ENCODE data around the gene BCAN. TPM values are rescaled to one million over a fixed set of nuclear protein-coding genes. Genes with fewer than 3 reads are reported as not detected.

Gene BCAN
- total and polyA plus RNA-seq, 2 of the 8 experiments (the other 6 are each of a cell fraction or from before 2014, with no cell fraction given): 4.5 to 24.0 TPM

DNA sequence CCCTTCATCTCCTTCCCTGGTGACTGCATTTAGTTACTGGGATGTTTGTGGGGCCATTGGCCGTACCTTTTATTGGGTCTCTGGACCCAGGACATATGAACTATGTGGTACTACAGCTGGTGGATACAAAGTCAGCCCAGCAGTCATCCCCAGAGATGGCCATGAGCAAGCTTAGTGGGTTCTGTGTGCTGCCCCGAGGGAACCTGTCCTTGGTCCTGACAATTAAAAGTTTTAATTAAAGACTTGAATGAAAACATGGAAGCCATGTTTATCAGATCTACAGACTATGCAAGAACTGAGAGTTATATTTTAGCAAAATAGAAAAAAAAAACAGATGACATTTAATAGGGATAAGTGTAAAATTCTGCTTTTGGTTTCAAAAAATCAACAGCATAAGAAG is 38.1 kb downstream of the BCAN start:
- H2BK120ac ChIP-seq (replicated peaks; ENCODE audit: low read depth, low read length): no peak overlapping the region
- no peak overlapping the region for H2AK5ac ChIP-seq (ENCODE audit: low read depth, low read length)
- no peak overlapping the region for H2BK12ac ChIP-seq (ENCODE audit: low read depth, low read length)
- no peak overlapping the region for H4K91ac ChIP-seq (replicated peaks; ENCODE audit: insufficient read length, low read length)
- H3K9me3 ChIP-seq (ENCODE audit: insufficient read depth in 2 of 2, low read depth in 1 of 2, low read length in 1 of 2): no peaks in the 10 kb centered on the region
- WGBS, 2 experiments (ENCODE audit: extremely low coverage in 1 of 2, insufficient coverage in 1 of 2, insufficient read length in 1 of 2, insufficient replicate concordance in 2 of 2, low coverage in 1 of 2, low lambda C conversion rate in 2 of 2, missing lambda C conversion rate in 1 of 2): 89% methylated on average over 2 of the region's 2 CpGs; no CpG with 5 or more reads in 1 of the 2 experiments
- H2AFZ ChIP-seq (ENCODE audit: low read length): no peak overlapping the region
- ChIA-PET CTCF (ENCODE audit: partially characterized antibody) (interaction anchor here (0.6 to 66.0 kb wide), 7 partner anchors 7 to 290 kb away, joined by 5 to 4284 read pairs (median 158); partner anchors contain the start of genes BCAN, CRABP2, HAPLN2 and ISG20L2), POLR2A (ENCODE audit: partially characterized antibody) (interaction anchor here (0.8 to 13.8 kb wide), 4 partner anchors 10 to 48 kb away, joined by 3 to 419 read pairs (median 106); partner anchors contain the start of genes ISG20L2 and METTL25B)
- H4K5ac ChIP-seq (ENCODE audit: insufficient read length, low read depth, low read length): no peak overlapping the region
- H3K4me1 ChIP-seq (replicated peaks in 1 of 4; ENCODE audit: control insufficient read depth in 3 of 4, insufficient read depth in 4 of 4, low read length in 3 of 4): peaks cover 4 to 21% (median 12%) of the 10 kb centered on the region in 4 experiments
- no peak overlapping the region for H2BK5ac ChIP-seq (ENCODE audit: low read depth, low read length)
- H3K56ac ChIP-seq (replicated peaks; ENCODE audit: insufficient read length, low read depth, low read length): no peak overlapping the region
- H2BK15ac ChIP-seq (ENCODE audit: low read length): no peak overlapping the region
- no peak overlapping the region for H3K4ac ChIP-seq (replicated peaks; ENCODE audit: insufficient read length, low read depth, low read length)
- H3K36me3 ChIP-seq (ENCODE audit: control insufficient read depth in 2 of 4, insufficient read depth in 4 of 4, low read length in 3 of 4): no peaks in the 10 kb centered on the region; a peak in 1 of 8 replicates
- H3K79me2 ChIP-seq (ENCODE audit: control insufficient read depth in 1 of 2, insufficient read depth in 2 of 2, low read length in 2 of 2): peaks cover 5 to 21% of the 10 kb centered on the region in 2 experiments; a peak in 3 of 4 replicates
- H3K27ac ChIP-seq (ENCODE audit: low read depth, low read length): no peak overlapping the region
- H3K4me3 ChIP-seq (ENCODE audit: extremely low read depth in 1 of 4, insufficient read depth in 2 of 4, low read depth in 3 of 4, low read length in 4 of 4): no peak overlapping the region
- H4K20me1 ChIP-seq (replicated peaks in 1 of 2; ENCODE audit: control insufficient read depth in 1 of 2, insufficient read depth in 2 of 2, low read length in 2 of 2): peaks cover 0 to 3% of the 10 kb centered on the region in 2 experiments
- no peak overlapping the region for H3K14ac ChIP-seq (ENCODE audit: insufficient read length)
- H3K23ac ChIP-seq (ENCODE audit: insufficient read length): no peak overlapping the region
- no peaks in the 10 kb centered on the region; a peak in 2 of 7 replicates for H3K27me3 ChIP-seq (replicated peaks in 1 of 4; ENCODE audit: control insufficient read depth in 3 of 4, extremely low read depth in 1 of 4, insufficient read depth in 3 of 4, low read length in 3 of 4)
- no peak for FAIRE-seq
- H3K23me2 ChIP-seq (ENCODE audit: low read depth, low read length): peaks cover 15% of the 10 kb centered on the region
- H3K9ac ChIP-seq (replicated peaks in 1 of 4; ENCODE audit: extremely low read depth in 1 of 4, low read depth in 3 of 4, low read length in 3 of 4): no peak overlapping the region
- H3K79me1 ChIP-seq (ENCODE audit: low read depth, low read length): peaks cover 6% of the 10 kb centered on the region; the same call in 1 of the 2 replicates
- DNase-seq (ENCODE audit: low read depth in 1 of 2, low spot score in 2 of 2): no peak
- no peak overlapping the region for H4K8ac ChIP-seq (ENCODE audit: extremely low read depth, insufficient read depth, low read length)
- no peak overlapping the region for H3K4me2 ChIP-seq (ENCODE audit: insufficient read depth in 1 of 2, low read depth in 2 of 2, low read length in 2 of 2)
- no peak overlapping the region for H3K18ac ChIP-seq (ENCODE audit: extremely low read depth, low read length)
- no peak overlapping the region for H2BK20ac ChIP-seq (ENCODE audit: low read length)
- TF ChIP-seq RBBP5 (IDR thresholded peaks at IDR 0.05; ENCODE audit: borderline replicate concordance, low read depth, low read length): no peak
- no peak for TF ChIP-seq SIN3A (conservative IDR thresholded peaks at IDR 0.05 in 1 of 2, IDR thresholded peaks at IDR 0.05 in 1 of 2; ENCODE audit: low read depth in 1 of 2, low read length in 2 of 2)
- no peak for TF ChIP-seq POLR2AphosphoS5 (IDR thresholded peaks at IDR 0.05; ENCODE audit: low read depth, low read length)
- TF ChIP-seq, protein P1, sequence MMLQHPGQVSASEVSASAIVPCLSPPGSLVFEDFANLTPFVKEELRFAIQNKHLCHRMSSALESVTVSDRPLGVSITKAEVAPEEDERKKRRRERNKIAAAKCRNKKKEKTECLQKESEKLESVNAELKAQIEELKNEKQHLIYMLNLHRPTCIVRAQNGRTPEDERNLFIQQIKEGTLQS (IDR thresholded peaks at IDR 0.05; ENCODE audit: insufficient read depth, low read depth, low read length): no peak
- TF ChIP-seq CTBP2 (IDR thresholded peaks at IDR 0.05; ENCODE audit: borderline replicate concordance, insufficient read depth, insufficient read length, low read length): no peak
- no peak for TF ChIP-seq USF2 (IDR thresholded peaks at IDR 0.05; ENCODE audit: low read length)

Measured in H1 (cell line).